K562 (cell line): ENCODE data around the gene TNFRSF13B. TPM values are rescaled to one million over a fixed set of nuclear protein-coding genes. Genes with fewer than 3 reads are reported as not detected.

Source experiments
- ATAC-seq: fragments of 200-7000 bp; cut with Tn5 transposase; 3 replicates; pipeline ENCODE4 v1.9.1; 2020; ENCODE audit warnings: moderate library complexity
- BruUV-seq: library from RNA; stranded (reverse); fragments of 400-500 nt; replicated peaks from 2 replicates; lab custom pipeline; 2021; lab: Mats Ljungman, UMichigan
- CTCF ChIA-PET: fragments of 300-600 bp; formaldehyde crosslinking; extraction: SDS; loops from one replicate; lab custom pipeline; 2021; ENCODE audit warnings: low intra/inter-chr PET ratio; lab: Yijun Ruan, JAX
- POLR2A ChIA-PET: fragments of 300-600, 350-650 bp; sonication (Branson Sonifier 250); formaldehyde crosslinking; extraction: SDS; loops from one replicate; lab custom pipeline; 2021; ENCODE audit warnings: antibody characterized with exemption, inconsistent platforms; lab: Yijun Ruan, JAX
- DNase-seq, 4 experiments: peaks; one replicate each; pipeline versions ENCODE4 v3.0.0 to v3.0.0-alpha.2; 2011 to 2018; ENCODE audit warnings: low spot score in 3 of 4, mixed read lengths in 3 of 4; ENCODE audit errors: extremely low read depth in 1 of 4
- FAIRE-seq: peaks from 2 replicates; lab custom pipeline; 2011; peaks lifted over from hg19 to GRCh38; lab: Jason Lieb, UNC
- H2AFZ ChIP-seq: 2 replicates; pipeline ENCODE4 v1.6.0; 2011; ENCODE audit warnings: low read depth, low read length, control low read depth, inconsistent platforms
- H3K27ac ChIP-seq: fragments of 200-600 bp; 3 replicates; pipeline ENCODE4 v1.8.0; 2011; ENCODE audit warnings: low read depth, mild to moderate bottlenecking, control low read depth, inconsistent platforms, low read length, moderate library complexity, mixed read lengths; ENCODE audit errors: extremely low read depth
- H3K27me3 ChIP-seq, 2 experiments: fragments of 300-600 bp in 1 of 2; 2 replicates in 1 of 2; 3 replicates in 1 of 2; pipeline versions ENCODE4 v1.6.0 to v1.8.0; 2011; ENCODE audit warnings: inconsistent platforms in 2 of 2, low read length in 2 of 2, mild to moderate bottlenecking in 1 of 2, mixed read lengths in 1 of 2, moderate library complexity in 1 of 2; ENCODE audit not compliant: control insufficient read depth in 2 of 2, insufficient read depth in 2 of 2
- H3K36me3 ChIP-seq: fragments of 300-600 bp; 3 replicates; pipeline ENCODE4 v1.8.0; 2011; ENCODE audit warnings: mild to moderate bottlenecking, low read length, inconsistent platforms; ENCODE audit not compliant: control insufficient read depth, insufficient read depth
- H3K4me1 ChIP-seq, 2 experiments: fragments of 200-600 bp in 1 of 2; replicated peaks in 1 of 2; 2 replicates in 1 of 2; 3 replicates in 1 of 2; pipeline versions ENCODE4 v1.5.1 to v1.8.0; 2011; ENCODE audit warnings: inconsistent platforms in 2 of 2, low read length in 2 of 2, mild to moderate bottlenecking in 1 of 2, mixed read lengths in 1 of 2, moderate library complexity in 1 of 2; ENCODE audit not compliant: control insufficient read depth in 2 of 2, insufficient read depth in 2 of 2
- H3K4me2 ChIP-seq: 2 replicates; pipeline ENCODE4 v1.6.1; 2011; ENCODE audit warnings: low read length, control low read depth, inconsistent platforms, mixed read lengths; ENCODE audit not compliant: insufficient read depth
- H3K4me3 ChIP-seq: fragments of 200-600 bp; sonication (generic), shearing (Covaris generic); 2 replicates; pipeline ENCODE4 v1.5.1; 2016; ENCODE audit warnings: control low read depth, inconsistent platforms
- H3K79me2 ChIP-seq: fragments of 200-600 bp; 3 replicates; pipeline ENCODE4 v1.8.0; 2011; ENCODE audit warnings: low read length, inconsistent platforms; ENCODE audit not compliant: control insufficient read depth, insufficient read depth
- H3K9ac ChIP-seq, 2 experiments: 2 replicates each; pipeline versions ENCODE4 v1.6.0 to v1.6.1; 2011; ENCODE audit warnings: low read depth in 2 of 2, low read length in 2 of 2, control low read depth in 1 of 2, inconsistent platforms in 1 of 2, mild to moderate bottlenecking in 1 of 2, mixed read lengths in 1 of 2; ENCODE audit not compliant: insufficient read depth in 1 of 2
- H3K9me1 ChIP-seq: one replicate; pipeline ENCODE4 v1.6.0; 2011; ENCODE audit warnings: inconsistent platforms, mild to moderate bottlenecking, low read length, moderate library complexity; ENCODE audit not compliant: control insufficient read depth, insufficient read depth
- H3K9me3 ChIP-seq: replicated peaks from 2 replicates; pipeline ENCODE4 v1.5.1; 2011; ENCODE audit warnings: low read depth, low read length, inconsistent platforms; ENCODE audit not compliant: control insufficient read depth, insufficient read depth
- H4K20me1 ChIP-seq: replicated peaks from 2 replicates; pipeline ENCODE4 v1.6.1; 2011; ENCODE audit warnings: low read length, inconsistent platforms, mixed read lengths; ENCODE audit not compliant: control insufficient read depth, insufficient read depth
- KLF1 ChIP-seq: fragments of 450-650 bp; IDR thresholded peaks from 2 replicates; pipeline ENCODE4 v1.6.1; 2016; ENCODE audit warnings: missing genetic modification characterization, missing compliant biosample characterization
- PCBP1 ChIP-seq: fragments of 200-400 bp; formaldehyde crosslinking; IDR thresholded peaks from 2 replicates; pipeline ENCODE4 v1.6.1; 2018; ENCODE audit warnings: mild to moderate bottlenecking, low read depth, low read length; ENCODE audit not compliant: poor library complexity, severe bottlenecking
- SOX6 ChIP-seq: fragments of 450-650 bp; IDR thresholded peaks from 2 replicates; pipeline ENCODE4 v1.6.1; 2014; ENCODE audit warnings: mild to moderate bottlenecking
- XRCC5 ChIP-seq: fragments of 200-400 bp; formaldehyde crosslinking; IDR thresholded peaks from 2 replicates; pipeline ENCODE4 v1.6.1; 2017; ENCODE audit warnings: low read depth, mild to moderate bottlenecking, low read length
- ZBTB40 ChIP-seq, 2 experiments: fragments of 450-650 bp in 1 of 2; sonication (generic) in 1 of 2; formaldehyde crosslinking in 1 of 2; IDR thresholded peaks; 2 replicates each; pipeline versions ENCODE4 v1.7.1 to v1.9.0; 2016 to 2022; ENCODE audit warnings: inconsistent platforms in 1 of 2, mild to moderate bottlenecking in 1 of 2, missing genetic modification reagents in 1 of 2
- ZNF121 ChIP-seq: sonication (generic); formaldehyde crosslinking; conservative IDR thresholded peaks from 2 replicates; pipeline ENCODE4 v1.8.0; 2022; ENCODE audit warnings: missing genetic modification reagents
- ZNF280B ChIP-seq: fragments of 250-450 bp; sonication (Bioruptor Pico); IDR thresholded peaks from 2 replicates; pipeline ENCODE4 v1.5.1; 2021; ENCODE audit warnings: mild to moderate bottlenecking
- ZNF512 ChIP-seq: IDR thresholded peaks from 2 replicates; pipeline ENCODE4 v1.6.1; 2016; ENCODE audit warnings: missing genetic modification characterization, missing compliant biosample characterization
- ZNF699 ChIP-seq: fragments of 250-450 bp; sonication (Bioruptor Pico); IDR thresholded peaks from 2 replicates; pipeline ENCODE4 v1.8.0; 2021; ENCODE audit warnings: mild to moderate bottlenecking, moderate library complexity; ENCODE audit not compliant: insufficient replicate concordance
- WGBS: fragments of 100-300 bp; shearing (Covaris generic); methylation state at CpG from one replicate; pipeline ENCODE4 v1.1.6; 2016; ENCODE audit warnings: low coverage, mixed read lengths; ENCODE audit not compliant: insufficient coverage; ENCODE audit errors: missing lambda C conversion rate; 5-methylcytosine and 5-hydroxymethylcytosine counted together
- in situ Hi-C: fragments of 300-500 bp; cut with MboI; formaldehyde crosslinking; loops from 4 replicates; pipeline ENCODE4 v1.15.0; 2018; ENCODE audit warnings: inconsistent platforms, mixed read lengths
- intact Hi-C: fragments of 100-400 bp; cut with micrococcal nuclease; formaldehyde crosslinking; loops from 2 replicates; pipeline ENCODE4 v1.14.2; 2022
- polyA plus RNA-seq, 8 experiments: library from polyadenylated mRNA; depleted of rRNA in 4 of 8; stranded (reverse) in 5 of 8; unstranded in 3 of 8; fragments of >200 nt; fragmentation: Nextera tagmentation in 2 of 8; fragmentation: Illumina TruSeq in 1 of 8; extraction: Ambion mirVana in 2 of 8; extraction: Trizol in 1 of 8; gene quantifications; 2 replicates each; pipeline versions ENCODE4 v1.2.1 to v1.2.3, GENCODE V29; 2011 to 2014; ENCODE audit warnings: inconsistent platforms in 1 of 8, missing spikeins in 1 of 8
- total RNA-seq, 7 experiments: library from RNA; depleted of rRNA in 6 of 7; stranded (reverse); fragments of >200 nt in 6 of 7; fragmentation: Illumina TruSeq in 2 of 7; extraction: Trizol in 2 of 7; gene quantifications; 2 replicates each; pipeline versions ENCODE4 v1.2.1 to v1.2.3, GENCODE V29; 2011 to 2021; ENCODE audit warnings: low replicate concordance in 1 of 7

The TNFRSF13B gene
- total and polyA plus RNA-seq, 9 of the 15 experiments (the other 6 are each of a cell fraction or from before 2014, with no cell fraction given) = not detected

GRCh38 chr17:16940116-16940881 lies 31.6 kb downstream of the TNFRSF13B start:
- H3K27ac ChIP-seq = no peak overlapping the region
- intact Hi-C loops (no loop called here), in situ Hi-C loops (no loop called here)
- ATAC-seq = no peak
- no peaks in the 10 kb centered on the region for H3K36me3 ChIP-seq
- no peak overlapping the region for H3K9ac ChIP-seq
- H3K9me1 ChIP-seq = no peaks in the 10 kb centered on the region
- no peak for DNase-seq
- WGBS = 0% methylated on average over 8 of the region's 18 CpGs
- peaks cover 0 to 70% of the 10 kb centered on the region in 2 experiments; a peak in 2 of 5 replicates for H3K27me3 ChIP-seq
- H4K20me1 ChIP-seq = no peaks in the 10 kb centered on the region
- BruUV-seq = no TSS peak
- no peak overlapping the region for H3K4me2 ChIP-seq
- no peak overlapping the region for H2AFZ ChIP-seq
- ChIA-PET POLR2A (no interaction called here), CTCF (no interaction called here)
- no peaks in the 10 kb centered on the region for H3K79me2 ChIP-seq
- FAIRE-seq = no peak
- no peaks in the 10 kb centered on the region for H3K9me3 ChIP-seq
- no peak overlapping the region for H3K4me3 ChIP-seq
- H3K4me1 ChIP-seq = no peaks in the 10 kb centered on the region; a peak in 1 of 5 replicates
- no peak for TF ChIP-seq XRCC5
- TF ChIP-seq ZNF121 (CRISPR knock-in tag) = no peak
- TF ChIP-seq KLF1 (tag) = no peak
- no peak for TF ChIP-seq PCBP1
- no peak for TF ChIP-seq ZNF699 (CRISPR knock-in tag)
- no peak for TF ChIP-seq ZNF512 (tag)
- TF ChIP-seq ZNF280B (CRISPR knock-in tag) = no peak
- TF ChIP-seq SOX6 = no peak
- TF ChIP-seq ZBTB40 (IDR thresholded peaks at IDR 0.05) = no peak
- TF ChIP-seq ZBTB40 (CRISPR knock-in tag; IDR thresholded peaks at IDR 0.05) = no peak
